Measurements from ENCODE around the gene CORO6.
"Not testable (repeated sequence)": the region's sequence is repeated elsewhere in the genome, so short reads cannot be mapped to it uniquely, and the experiment has no call there.

Gene CORO6

DNA sequence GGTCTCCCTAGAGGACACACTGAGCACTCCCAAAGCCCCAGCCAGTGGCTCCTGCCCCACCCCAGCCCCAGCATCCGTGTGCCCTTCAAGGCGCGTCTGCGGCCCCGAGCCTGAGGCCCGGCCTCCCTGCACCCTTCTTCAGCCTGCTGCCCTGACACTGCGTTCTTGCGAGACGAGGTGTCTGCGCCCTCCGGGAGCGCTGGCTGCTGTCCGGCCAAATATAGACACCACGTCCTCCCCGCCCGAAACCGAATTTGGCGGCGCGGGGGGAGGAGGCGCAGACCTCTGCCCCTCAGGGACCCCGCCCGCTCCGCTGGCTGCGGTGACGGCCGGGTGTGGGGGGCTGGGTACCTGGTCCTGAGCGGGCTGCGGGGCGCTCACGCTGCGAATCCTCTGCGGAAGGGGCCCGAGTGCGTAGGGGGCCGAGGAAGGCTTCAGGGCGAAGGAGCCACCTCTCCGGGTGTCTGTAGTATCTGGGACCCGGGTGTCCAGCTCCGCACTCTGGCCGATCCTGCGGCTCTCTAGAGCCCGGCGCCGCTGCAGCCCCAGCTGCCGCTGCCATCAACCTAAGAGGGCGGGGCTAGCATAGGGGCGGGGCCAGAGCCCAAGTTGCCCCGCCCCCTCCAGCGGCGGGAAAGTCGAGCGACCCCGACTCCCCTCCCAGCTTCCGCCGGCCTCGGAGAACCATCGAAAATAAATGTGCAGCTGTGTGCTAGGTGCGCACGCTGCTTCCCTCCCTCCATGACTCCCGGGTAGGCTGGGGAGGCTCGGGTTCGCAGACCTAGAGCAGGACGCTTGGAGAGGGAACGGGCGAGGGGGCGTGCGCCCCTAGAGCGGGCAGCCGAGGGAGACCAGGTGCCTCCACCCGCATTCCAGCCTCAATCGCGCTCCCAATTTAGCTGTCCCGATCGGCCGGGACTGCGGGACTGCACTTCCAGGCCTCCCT is at the start of gene CORO6:
CORO6 (minus strand) TSS at position 576 of the 946 bp plus-strand sequence. CDS start 1,491 bp downstream, outside the sequence.
- peak in 3 of 4 experiments; percentile 40 to 68 (median 42) for DNase-seq

DNA sequence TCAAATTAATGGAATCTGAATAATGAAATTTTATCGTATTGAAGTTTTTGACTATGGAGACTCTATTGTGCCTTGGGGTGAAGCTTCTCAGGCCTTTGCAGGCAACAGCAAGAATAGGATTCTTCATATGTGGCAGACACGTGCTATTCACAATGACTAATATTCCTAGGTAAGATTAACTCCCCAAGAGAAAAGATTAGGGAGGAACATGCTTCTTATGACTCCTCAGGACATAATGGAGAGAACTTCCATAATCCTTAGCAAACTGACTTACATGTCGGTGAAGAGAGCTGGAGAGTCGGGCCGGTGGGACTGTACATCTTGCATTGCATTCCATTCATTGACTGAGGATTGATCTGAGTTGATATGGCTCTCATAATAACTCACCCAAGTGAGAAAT is 48.9 kb upstream of the CORO6 start:
- no peak for DNase-seq

DNA sequence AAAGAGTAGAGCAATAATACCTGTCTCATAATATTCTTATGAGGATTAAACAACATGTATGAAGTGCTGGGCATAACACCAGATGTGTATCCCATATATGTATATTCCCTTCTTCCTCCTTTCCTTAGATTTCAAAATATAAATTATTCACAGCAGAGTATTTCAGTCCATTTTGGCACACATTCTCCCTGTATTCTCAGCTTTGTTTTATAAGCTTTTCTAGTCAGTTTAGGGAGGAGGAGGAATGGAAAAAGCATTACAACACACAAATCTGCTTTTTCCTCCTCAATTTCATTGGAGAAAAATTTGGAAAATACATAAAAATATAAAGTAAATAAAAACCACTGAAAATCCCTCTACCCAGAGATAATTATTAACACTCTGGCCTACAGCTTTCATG is 46.6 kb upstream of the CORO6 start:
- no peak for DNase-seq

DNA sequence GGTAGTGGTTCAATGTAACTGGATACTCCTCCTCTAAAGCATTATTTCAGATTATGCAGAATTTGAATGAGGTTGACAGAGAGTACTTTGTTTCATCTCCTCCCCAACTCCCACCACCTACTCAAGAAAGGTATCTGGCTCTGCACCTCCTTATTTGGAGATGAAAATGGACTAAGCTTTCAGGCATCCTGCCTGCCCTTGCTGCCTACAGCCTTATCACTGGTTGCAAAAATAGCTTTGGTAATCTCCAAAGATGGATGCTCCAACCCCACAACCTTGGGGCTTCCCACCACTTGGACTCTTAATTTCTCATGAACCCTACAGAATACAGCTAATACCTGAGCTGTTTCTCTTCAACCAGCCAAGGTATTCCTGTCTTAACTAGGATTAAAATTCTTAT is 45.3 kb upstream of the CORO6 start:
- DNase-seq, result no peak

DNA sequence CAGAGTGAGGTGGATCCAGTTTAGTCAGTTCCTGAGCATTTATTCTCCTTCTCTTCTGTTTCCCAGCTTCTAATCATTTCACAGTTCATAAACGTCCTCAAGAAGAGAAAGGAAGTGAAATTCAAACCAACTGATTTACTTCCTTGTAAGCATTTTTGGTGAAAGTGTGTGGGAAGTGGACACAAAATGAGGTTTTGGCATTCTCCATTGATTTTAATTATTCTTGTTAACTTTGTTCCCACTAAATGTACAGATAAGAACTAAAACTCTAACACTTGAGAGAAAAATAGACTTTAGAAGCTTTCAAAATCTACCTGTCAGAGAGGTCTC is 42.7 kb upstream of the CORO6 start:
- no peak for DNase-seq

DNA sequence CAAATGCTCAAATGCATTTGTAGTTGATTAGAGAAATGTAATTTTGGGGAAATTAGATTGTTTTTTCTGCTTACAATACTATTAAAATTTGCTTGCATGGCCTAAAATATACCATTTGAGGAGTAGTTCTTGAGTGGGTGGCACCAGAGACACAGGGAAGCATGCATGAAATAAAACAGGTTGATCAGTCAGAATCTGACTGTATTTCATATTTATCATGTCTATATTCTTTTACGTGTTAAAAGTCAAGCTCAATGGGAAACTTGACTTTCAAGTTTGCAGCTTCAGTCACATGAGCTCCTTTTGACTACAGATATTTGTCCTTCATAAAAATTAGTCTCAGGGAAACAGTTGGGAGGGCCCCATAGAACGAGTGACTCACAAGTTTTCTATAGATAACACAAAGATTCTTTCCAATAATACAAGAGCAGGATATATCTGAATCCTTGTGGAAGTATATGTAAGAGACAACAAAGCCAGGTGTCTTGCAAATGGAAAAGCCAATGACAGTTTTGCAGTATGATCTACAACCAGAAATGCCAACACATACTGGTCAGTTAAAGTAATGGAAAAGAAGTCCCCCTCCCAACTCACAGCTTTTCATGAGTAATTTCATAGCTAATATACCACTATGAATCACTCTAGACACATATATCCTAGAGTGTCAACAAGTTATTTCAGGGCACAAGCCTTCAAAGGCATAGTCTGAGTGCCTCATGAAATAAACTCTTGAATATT is 42.2 kb upstream of the CORO6 start:
- no peak for DNase-seq

DNA sequence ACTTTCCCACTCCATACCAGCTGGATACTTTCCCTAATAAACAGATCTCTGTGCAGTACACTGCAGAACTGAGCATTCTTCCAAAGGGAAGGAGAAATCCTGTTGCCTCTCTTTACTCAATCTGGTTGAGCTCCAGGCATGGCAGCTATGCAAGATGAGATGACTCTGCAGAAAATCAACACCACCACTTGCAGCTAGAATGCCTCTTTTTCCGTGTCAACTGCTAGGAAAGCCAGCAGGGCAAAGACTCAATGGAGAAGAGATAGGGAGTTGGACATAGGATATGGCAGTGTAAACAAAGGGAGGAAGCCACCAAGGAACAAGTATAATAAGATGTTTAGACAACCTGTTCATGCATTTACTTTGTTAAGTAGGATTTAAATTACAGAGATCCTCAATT is 40.4 kb upstream of the CORO6 start:
- no peak for DNase-seq

DNA sequence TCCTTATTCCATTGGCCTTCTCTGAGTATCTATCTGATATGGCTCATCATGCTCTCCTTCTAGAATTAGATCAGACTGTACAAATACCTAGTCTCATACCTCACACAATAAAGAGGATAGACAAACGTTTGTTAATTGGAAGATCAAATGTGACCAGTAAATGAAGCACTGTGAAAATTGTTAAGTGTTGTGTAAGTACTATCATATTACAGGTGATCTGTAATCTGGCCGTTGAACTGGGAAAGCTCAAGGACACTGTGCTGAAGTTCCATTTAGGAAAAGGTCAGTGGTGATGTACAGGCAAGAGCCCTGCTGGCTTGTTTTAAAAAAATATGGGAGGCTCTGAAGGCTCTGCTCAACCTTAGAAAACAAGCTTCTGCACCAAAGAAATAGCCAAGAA is 38.5 kb upstream of the CORO6 start:
- no peak for DNase-seq

DNA sequence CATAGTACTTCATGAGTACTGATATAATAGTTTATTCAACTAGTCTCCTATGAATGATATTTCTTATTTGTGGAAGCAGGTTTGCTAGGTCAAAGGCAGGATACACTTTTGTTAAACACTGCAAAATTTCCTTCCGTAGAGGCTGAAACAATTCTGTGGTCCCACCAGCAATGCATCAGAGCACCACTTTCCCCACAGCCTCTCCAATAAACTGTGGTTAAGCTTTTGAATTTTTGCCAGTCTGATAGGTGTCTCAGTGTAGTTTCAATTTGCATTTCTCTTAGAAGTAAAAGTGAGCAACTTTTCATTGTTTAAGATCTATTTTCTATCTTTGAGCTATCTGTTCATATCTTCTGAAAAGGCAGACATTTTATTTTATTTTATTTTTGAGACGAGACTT is 36.4 kb upstream of the CORO6 start:
- DNase-seq, result no peak

DNA sequence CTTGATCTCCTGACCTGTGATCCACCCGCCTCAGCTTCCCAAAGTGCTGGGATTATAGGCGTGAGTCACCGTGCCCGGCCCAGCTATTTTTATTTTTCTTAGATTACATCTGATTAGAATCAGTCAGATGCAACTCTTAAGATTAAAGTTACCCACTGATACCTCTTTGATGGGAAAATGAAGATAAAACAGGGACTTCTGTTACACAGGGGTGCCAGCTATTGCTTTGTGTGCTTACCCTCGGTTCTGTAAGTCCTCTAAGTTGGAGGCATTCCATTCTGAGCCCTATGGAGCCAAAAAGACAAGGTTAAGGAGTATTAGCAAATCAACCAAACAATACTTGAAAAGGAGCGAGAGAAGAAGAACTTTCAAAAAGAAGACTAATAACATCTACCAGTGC is 32.6 kb upstream of the CORO6 start:
- no peak for DNase-seq

DNA sequence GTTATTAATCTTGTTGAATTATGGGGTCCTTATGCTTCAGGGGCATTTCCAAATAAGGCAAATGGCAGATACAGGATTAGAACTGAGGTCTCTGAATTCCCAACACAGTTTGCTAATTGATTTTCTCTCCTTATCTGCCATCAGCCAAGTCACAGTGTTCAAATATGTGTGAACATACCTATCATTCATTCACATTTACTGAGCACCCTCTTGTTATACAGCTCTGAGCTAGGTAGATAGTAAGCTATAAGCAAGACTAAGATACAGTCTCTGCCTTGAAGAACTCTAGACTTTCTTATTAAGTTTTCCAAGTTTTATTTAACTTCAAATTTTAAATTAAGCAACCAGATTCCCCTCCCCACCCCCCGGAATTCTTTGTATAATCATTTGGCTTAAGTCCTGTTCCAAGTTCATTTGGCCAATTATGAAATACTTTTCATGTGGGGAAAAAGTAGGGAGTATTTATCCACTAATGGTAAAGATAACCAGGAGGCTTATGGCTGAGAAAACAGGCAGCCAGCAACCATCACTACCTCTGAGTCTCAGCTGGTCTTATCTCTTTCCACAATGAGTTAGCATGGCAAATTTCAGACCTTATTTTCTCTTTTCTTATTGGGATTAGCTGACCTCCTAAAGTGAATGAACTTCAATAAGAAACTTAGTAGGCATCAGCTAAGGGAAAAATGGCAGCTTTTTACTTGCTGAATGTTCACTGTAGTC is 31.4 kb upstream of the CORO6 start:
- no peak for DNase-seq

DNA sequence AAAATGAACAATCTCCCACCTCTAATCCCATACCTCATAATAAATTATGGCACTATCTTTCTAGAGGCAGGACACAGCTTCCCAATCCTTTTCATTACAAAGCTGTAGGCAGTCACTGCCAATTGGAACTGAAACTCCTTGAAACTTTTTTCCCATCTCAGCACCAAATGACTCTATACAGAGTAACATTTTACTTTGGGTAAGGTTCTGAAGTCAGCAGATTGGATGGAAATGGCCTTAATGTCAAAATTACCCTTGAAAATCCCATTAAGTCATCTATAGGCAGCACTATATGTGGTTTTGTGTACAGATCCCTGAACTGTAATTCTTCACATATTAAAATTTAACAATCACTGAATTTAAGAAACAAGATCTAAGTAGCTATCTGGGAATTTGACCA is 30.3 kb upstream of the CORO6 start:
- no peak for DNase-seq

DNA sequence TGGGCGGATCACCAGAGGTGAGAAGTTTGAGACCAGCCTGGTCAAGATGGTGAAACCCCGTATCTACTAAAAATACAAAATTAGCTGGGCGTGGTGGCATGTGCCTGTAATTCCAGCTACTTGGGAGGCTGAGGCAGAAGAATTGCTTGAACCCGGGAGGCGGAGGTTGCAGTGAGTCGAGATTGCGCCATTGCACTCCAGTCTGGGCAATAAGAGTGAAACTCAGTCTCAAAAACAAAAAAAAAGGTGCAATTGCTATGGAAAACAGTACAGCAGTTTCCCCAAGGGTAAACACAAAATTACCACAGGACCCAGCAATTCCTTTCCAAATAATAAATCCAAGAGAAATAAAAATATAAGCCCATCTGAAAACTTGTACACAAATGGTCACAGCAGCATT is 29.2 kb upstream of the CORO6 start:
- not testable (repeated sequence) for DNase-seq

DNA sequence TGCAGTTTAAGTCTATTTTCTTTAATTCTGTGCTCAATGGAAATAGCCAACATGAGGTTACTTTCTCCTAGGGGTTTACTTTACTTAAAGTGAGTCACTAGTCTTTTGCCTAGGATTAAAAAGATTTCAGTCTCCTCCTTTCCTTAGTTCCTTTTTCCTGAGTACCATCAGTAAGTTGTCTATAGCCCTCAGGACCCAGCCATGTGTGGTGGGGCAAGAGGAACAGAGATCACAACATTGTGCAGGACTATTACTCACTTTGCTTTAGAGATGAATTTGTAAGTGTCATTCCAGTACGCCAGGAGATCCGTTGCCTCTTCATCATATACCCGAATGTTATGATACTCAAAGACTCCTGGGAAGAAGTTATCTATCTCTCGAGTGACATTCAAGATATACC is 27.7 kb upstream of the CORO6 start:
- no peak for DNase-seq

DNA sequence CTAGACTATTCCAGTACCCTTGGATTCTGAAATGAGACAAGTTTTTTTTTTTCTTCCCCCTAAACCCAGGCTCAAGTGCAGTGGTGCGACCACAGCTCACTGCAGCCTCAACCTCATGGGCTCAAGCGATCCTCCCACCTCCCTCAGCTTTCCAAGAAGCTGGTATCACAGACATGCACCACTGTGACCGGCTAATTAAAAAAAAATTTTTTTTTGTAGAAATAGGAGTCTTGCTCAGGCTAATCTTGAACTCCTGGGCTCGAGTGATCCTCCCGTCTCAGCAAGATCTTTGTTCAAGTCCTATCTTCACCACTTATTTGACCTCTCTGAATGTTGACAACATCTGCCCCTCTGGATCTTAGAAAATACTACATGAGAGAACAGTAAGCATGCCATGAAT is 26.6 kb upstream of the CORO6 start:
- DNase-seq, result no peak

DNA sequence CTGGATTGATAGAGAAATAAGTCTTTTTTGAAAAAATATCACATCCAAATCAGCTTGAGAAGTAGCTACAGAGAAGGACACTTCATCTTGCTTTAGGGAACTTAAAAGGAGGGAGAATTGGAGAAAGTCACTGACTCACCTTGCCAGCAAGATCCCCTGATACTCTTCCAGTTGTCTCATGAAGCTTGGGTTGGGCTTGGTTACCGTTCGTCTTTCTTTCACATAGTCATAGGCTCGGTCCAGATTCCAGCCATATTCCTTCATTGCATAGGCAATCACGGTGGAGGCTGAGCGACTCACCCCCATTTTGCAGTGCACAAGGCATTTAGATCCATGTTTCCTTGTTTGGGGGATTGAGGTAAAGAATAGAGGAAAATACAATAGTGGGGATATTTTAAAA is 25.3 kb upstream of the CORO6 start:
- no peak for DNase-seq

DNA sequence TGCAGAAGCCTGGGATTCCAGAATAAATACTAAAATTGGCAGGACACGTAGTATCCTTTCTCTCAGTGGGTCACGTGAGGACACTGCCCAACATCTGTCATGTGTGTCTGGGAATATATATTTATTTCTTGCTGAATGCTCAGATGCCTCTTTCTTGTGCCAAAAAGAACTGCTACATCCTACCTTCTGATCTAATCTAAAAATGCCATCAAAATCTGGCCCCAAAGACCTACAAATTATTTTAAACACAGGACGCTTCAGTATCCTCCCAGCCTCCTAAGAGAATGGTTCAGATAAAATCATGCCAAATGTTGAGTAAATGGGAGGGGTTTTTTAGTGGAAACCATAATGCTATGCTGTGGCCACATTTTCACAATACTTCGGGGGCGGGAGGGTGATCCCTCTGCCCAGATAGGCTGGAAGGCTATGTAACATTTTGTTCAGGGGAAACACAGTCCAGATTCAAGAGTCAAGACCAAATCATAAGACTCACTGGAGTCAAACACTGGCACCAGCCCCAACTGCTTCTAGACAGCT is 22.9 kb upstream of the CORO6 start:
- DNase-seq, result no peak

DNA sequence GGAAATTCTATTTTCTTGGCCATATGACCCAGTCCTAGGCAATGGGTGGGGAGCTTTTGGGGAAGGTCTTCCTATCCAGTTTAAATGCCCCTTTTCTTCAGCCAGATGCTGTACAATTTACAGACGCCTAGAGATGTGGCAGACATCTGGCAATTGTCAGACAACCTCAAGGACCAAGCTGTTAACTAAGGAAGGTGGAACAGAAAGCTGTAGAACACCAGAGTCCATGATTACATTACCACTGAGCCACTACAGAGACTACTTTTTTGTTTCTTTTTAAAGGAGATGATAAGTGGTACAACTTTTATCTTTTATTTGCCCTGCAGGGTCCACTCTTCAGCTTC is 21.1 kb upstream of the CORO6 start:
- no peak for DNase-seq

DNA sequence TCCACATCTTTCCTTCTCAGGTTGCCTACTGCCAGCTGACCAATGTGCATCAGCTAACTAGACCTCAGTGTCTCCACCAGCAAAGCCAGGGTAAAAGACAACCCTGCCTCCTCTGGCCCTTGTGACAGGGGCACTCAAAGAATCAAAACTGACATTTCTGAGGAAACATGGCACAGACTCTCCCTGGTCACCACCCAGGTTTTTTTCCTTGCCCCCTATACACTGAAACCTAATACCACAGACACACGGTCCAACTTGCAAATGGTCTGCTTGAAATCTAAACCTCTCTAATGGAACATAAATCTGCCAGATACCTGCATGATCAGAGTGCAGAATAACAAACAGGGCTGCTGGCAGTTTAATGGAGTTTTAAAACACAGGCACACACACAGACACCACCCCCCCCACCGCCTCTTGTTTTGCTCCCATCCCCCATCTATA is 19.5 kb upstream of the CORO6 start:
- DNase-seq, result no peak

DNA sequence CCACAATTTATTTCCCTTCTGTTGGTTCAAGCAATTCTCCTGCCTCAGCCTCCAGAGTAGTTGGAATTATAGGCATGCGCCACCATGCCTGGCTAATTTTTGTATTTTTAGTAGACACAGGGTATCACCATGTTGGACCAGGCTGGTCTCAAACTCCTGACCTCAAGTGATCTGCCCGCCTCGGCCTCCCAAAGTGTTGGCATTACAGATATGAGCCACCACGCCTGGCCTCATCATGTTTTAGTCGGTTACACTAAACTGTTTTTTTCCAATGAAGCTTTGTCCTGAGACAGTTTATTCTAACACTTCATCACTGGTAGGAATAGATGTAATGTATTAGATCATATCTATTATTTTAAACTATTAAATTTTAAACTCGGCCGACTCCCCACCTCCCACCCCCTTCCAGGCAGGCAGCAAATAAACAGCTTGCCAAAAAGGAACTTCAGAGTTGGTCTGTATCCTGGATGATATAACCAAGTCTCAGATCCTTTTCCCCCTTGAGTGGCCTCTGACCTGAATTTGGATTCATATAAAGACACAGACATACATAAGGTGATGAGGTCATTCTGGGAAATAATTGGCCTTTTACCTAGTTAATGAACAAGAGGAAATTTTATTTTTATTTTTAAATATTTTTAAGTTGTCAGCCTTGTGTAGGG is 18.4 kb upstream of the CORO6 start:
- no peak for DNase-seq

DNA sequence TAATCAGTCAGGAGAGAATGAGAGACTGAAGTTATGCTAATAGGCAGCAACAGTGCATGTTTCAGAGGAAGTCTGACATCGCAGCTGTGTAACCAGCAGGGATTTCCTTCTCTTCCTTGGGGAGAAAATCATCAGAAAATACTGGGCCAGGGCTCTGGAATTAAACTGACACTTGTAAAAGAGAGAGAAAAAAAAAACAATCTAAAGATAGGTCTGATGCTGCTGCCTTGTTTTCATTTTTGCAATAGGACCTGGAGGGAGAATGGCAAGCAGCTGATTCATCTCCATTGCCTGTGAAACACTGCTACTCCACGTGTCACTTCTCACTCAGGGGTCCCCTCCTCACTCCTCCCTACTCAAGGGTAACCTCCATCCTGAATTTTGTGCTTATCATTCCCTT is 17.7 kb upstream of the CORO6 start:
- DNase-seq, result no peak

DNA sequence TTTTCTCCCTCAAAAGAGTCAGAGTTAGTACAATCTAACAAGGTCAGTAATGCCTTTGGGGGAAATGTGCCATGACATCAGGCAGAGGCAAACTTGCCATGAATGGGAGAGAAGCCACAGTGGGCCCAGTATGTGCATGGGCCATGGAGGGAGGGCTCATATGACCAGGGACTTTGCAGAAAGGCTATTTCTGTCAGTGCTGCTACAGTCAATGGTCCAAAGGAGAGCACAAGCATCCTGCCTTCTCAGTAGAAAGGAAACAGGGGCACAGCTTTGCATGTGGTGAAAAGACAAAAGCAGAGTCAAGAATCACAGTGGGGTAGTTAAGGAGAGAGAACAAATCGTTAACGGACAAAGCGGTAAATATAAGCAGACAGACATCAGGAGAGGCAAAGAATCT is 11.2 kb upstream of the CORO6 start:
- DNase-seq, result no peak

DNA sequence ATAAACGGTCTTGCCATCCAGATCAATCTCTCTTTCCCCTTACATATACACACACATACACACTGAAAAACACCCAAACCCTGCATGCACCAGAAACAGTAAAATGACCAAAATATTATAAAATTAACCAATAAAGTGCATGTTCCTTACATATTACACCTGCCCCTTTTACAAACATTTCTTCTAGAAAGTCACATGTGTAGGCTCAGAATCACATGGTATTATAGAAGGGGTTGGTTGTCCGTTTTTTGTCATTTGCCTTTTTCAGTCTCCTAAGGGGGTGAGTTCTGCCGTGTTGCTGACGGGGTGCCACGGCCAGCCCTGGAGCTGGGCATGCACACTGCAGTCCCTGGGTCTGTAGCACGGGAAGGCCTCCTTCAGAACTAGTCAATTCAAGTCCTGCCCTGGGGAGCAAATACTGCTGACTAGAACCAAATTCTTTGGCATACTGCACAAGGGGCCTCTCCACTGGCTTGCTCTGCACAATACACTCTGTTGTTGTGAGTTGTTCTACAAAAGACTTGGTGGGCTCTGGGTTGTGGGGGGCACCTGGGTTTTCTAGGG is 8.0 kb upstream of the CORO6 start:
- no peak for DNase-seq

Measured in activated naive CD4-positive, alpha-beta T cell (primary cell).